Activated naive CD4-positive, alpha-beta T cell treated with anti-CD3 and anti-CD28 coated beads for 36 hours (primary cell): ENCODE results near the gene MRPL45. TPM values are rescaled to one million over a fixed set of nuclear protein-coding genes. Genes with fewer than 3 reads are reported as not detected.
A peak's percentile ranks its signal among the peaks of the same experiment; 100 is the strongest.
"Not testable (repeated sequence)": the region's sequence is repeated elsewhere in the genome, so short reads cannot be mapped to it uniquely, and the experiment has no call there.

Source experiments
- CTCF ChIA-PET: fragments of 350-600 bp; sonication (Branson Sonifier 250); formaldehyde crosslinking; loops from one replicate; lab custom pipeline; 2021; ENCODE audit warnings: antibody characterized with exemption; lab: Charles Lee
- DNase-seq: peaks from one replicate; pipeline ENCODE4 v3.0.0-alpha.2; 2020
- H3K27ac Mint-ChIP-seq: one replicate; pipeline ENCODE4 v1.8.0; 2021; ENCODE audit warnings: mild to moderate bottlenecking, mixed read lengths
- H3K27me3 Mint-ChIP-seq: one replicate; pipeline ENCODE4 v1.8.0; 2021; ENCODE audit warnings: low read depth, mixed read lengths
- H3K36me3 Mint-ChIP-seq: one replicate; pipeline ENCODE4 v1.8.0; 2021; ENCODE audit warnings: low read depth, mixed read lengths
- H3K4me1 Mint-ChIP-seq: one replicate; pipeline ENCODE4 v1.8.0; 2021; ENCODE audit warnings: low read depth, mixed read lengths
- H3K4me3 Mint-ChIP-seq: one replicate; pipeline ENCODE4 v1.8.0; 2021; ENCODE audit warnings: mild to moderate bottlenecking, moderate library complexity, mixed read lengths
- H3K9me3 Mint-ChIP-seq: one replicate; pipeline ENCODE4 v1.8.0; 2021; ENCODE audit warnings: mixed read lengths
- intact Hi-C: fragments of 100-400 bp; cut with micrococcal nuclease; formaldehyde crosslinking; loops from one replicate; pipeline ENCODE4 v1.15.1; 2023
- total RNA-seq, 2 experiments: library from RNA; stranded (reverse); gene quantifications; one replicate each; pipeline ENCODE4 v1.2.3, GENCODE V29; 2021

The MRPL45 gene
- total RNA-seq, 2 experiments from 2014 or later = 55.5 to 60.8 TPM

- H3K27ac Mint-ChIP-seq, H3K4me3 Mint-ChIP-seq, DNase-seq, intact Hi-C loops, H3K27me3 Mint-ChIP-seq, H3K4me1 Mint-ChIP-seq, H3K9me3 Mint-ChIP-seq, H3K36me3 Mint-ChIP-seq, CTCF ChIA-PET: not testable (repeated sequence)
These were observed 7.2 kb upstream of the MRPL45 start for GRCh38 chr17:38289760-38290159.

- H3K36me3 Mint-ChIP-seq, H3K9me3 Mint-ChIP-seq, H3K27me3 Mint-ChIP-seq, DNase-seq, intact Hi-C loops, H3K4me1 Mint-ChIP-seq: not testable (repeated sequence)
- H3K4me3 Mint-ChIP-seq = peak overlapping the region; percentile 99
- CTCF ChIA-PET = interaction anchor here (0.7 to 1.1 kb wide), 2 partner anchors 40 to 68 kb away, joined by 3 read pairs; no protein-coding TSS in a partner anchor
- H3K27ac Mint-ChIP-seq = peak overlapping the region; percentile 94
These were observed 1.2 kb upstream of the MRPL45 start for GRCh38 chr17:38295602-38296365.

GRCh38 chr17:38315497-38315896, 18.5 kb downstream of the MRPL45 start:
- peaks cover 17% of the 10 kb centered on the region for H3K36me3 Mint-ChIP-seq
- H3K27ac Mint-ChIP-seq = no peak overlapping the region
- DNase-seq = no peak
- CTCF ChIA-PET = interaction anchor here (0.7 kb wide), 1 partner anchor 395 kb away, joined by 3 read pairs; no protein-coding TSS in a partner anchor
- no peaks in the 10 kb centered on the region for H3K27me3 Mint-ChIP-seq
- H3K4me1 Mint-ChIP-seq = no peaks in the 10 kb centered on the region
- H3K4me3 Mint-ChIP-seq = no peak overlapping the region
- no peaks in the 10 kb centered on the region for H3K9me3 Mint-ChIP-seq
- intact Hi-C loops = no loop called here

GRCh38 chr17:38317081-38317480, 20.1 kb downstream of the MRPL45 start:
- intact Hi-C loops = no loop called here
- CTCF ChIA-PET = interaction anchor here (1.8 kb wide), 1 partner anchor 16 kb away, joined by 5 read pairs; no protein-coding TSS in a partner anchor

GRCh38 chr17:38320482-38320881, 23.5 kb downstream of the MRPL45 start:
- CTCF ChIA-PET = no interaction called here
- H3K4me3 Mint-ChIP-seq = no peak overlapping the region
- no peaks in the 10 kb centered on the region for H3K9me3 Mint-ChIP-seq
- no peaks in the 10 kb centered on the region for H3K27me3 Mint-ChIP-seq
- DNase-seq = no peak
- peaks cover 2% of the 10 kb centered on the region for H3K4me1 Mint-ChIP-seq
- intact Hi-C loops = no loop called here
- no peak overlapping the region for H3K27ac Mint-ChIP-seq
- peaks cover 28% of the 10 kb centered on the region for H3K36me3 Mint-ChIP-seq

More at GRCh38 chr17:38317081-38317480, 20.1 kb downstream of the MRPL45 start:
- H3K4me1 Mint-ChIP-seq = no peaks in the 10 kb centered on the region
- H3K27me3 Mint-ChIP-seq = no peaks in the 10 kb centered on the region
- H3K9me3 Mint-ChIP-seq = no peaks in the 10 kb centered on the region
- H3K36me3 Mint-ChIP-seq = peaks cover 21% of the 10 kb centered on the region
- H3K27ac Mint-ChIP-seq = no peak overlapping the region
- no peak overlapping the region for H3K4me3 Mint-ChIP-seq
- DNase-seq = no peak

- H3K4me3 Mint-ChIP-seq = no peak overlapping the region
- H3K27ac Mint-ChIP-seq = no peak overlapping the region
- peaks cover 8% of the 10 kb centered on the region for H3K4me1 Mint-ChIP-seq
- no peaks in the 10 kb centered on the region for H3K27me3 Mint-ChIP-seq
- intact Hi-C loops = loop anchor here (2.0 kb wide), 1 partner anchor 93 kb away; no protein-coding TSS in a partner anchor
- H3K9me3 Mint-ChIP-seq = no peaks in the 10 kb centered on the region
- peak; percentile 82 for DNase-seq
- peaks cover 20% of the 10 kb centered on the region for H3K36me3 Mint-ChIP-seq
- CTCF ChIA-PET = interaction anchor here (0.8 to 2.1 kb wide), 11 partner anchors 10 to 802 kb away, joined by 3 to 19 read pairs (median 3); no protein-coding TSS in a partner anchor
These were observed 25.3 kb downstream of the MRPL45 start for GRCh38 chr17:38322156-38322779.

- Mint-ChIP-seq H3K4me1 (peaks cover 9% of the 10 kb centered on the region), H3K9me3 (no peaks in the 10 kb centered on the region), H3K27me3 (no peaks in the 10 kb centered on the region), H3K4me3 (no peak overlapping the region), H3K27ac (no peak overlapping the region), H3K36me3 (peaks cover 18% of the 10 kb centered on the region)
- intact Hi-C loops = loop anchor here (2.0 kb wide), 1 partner anchor 92 kb away; no protein-coding TSS in a partner anchor
- DNase-seq = no peak
- CTCF ChIA-PET = interaction anchor here (0.7 to 2.1 kb wide), 10 partner anchors 10 to 136 kb away, joined by 3 to 19 read pairs (median 4); no protein-coding TSS in a partner anchor
These were observed 25.9 kb downstream of the MRPL45 start for GRCh38 chr17:38322897-38323296.

- no peak overlapping the region for H3K27ac Mint-ChIP-seq
- H3K4me3 Mint-ChIP-seq = no peak overlapping the region
- no peaks in the 10 kb centered on the region for H3K27me3 Mint-ChIP-seq
- DNase-seq = no peak
- H3K36me3 Mint-ChIP-seq = peaks cover 18% of the 10 kb centered on the region
- no peaks in the 10 kb centered on the region for H3K9me3 Mint-ChIP-seq
- peaks cover 9% of the 10 kb centered on the region for H3K4me1 Mint-ChIP-seq
- intact Hi-C loops = no loop called here
- CTCF ChIA-PET = interaction anchor here (0.6 to 2.2 kb wide), 7 partner anchors 10 to 1483 kb away, joined by 3 to 12 read pairs (median 4); no protein-coding TSS in a partner anchor
These were observed 27.3 kb downstream of the MRPL45 start for GRCh38 chr17:38324141-38324697.

- Mint-ChIP-seq H3K27ac (no peak overlapping the region), H3K36me3 (peaks cover 18% of the 10 kb centered on the region), H3K4me3 (no peak overlapping the region), H3K4me1 (peaks cover 9% of the 10 kb centered on the region), H3K9me3 (no peaks in the 10 kb centered on the region), H3K27me3 (no peaks in the 10 kb centered on the region)
- CTCF ChIA-PET = interaction anchor here (1.6 to 2.2 kb wide), 3 partner anchors 10 to 90 kb away, joined by 4 to 12 read pairs (median 4); no protein-coding TSS in a partner anchor
- intact Hi-C loops = no loop called here
- no peak for DNase-seq
These were observed 27.8 kb downstream of the MRPL45 start for GRCh38 chr17:38324772-38325171.

- H3K4me1 Mint-ChIP-seq = peaks cover 9% of the 10 kb centered on the region
- intact Hi-C loops = no loop called here
- no peaks in the 10 kb centered on the region for H3K27me3 Mint-ChIP-seq
- no peaks in the 10 kb centered on the region for H3K9me3 Mint-ChIP-seq
- H3K27ac Mint-ChIP-seq = peak overlapping the region; percentile 72
- CTCF ChIA-PET = interaction anchor here (1.6 to 2.2 kb wide), 4 partner anchors 9 to 89 kb away, joined by 4 to 12 read pairs (median 5); no protein-coding TSS in a partner anchor
- peak; percentile 26 for DNase-seq
- peak overlapping the region; percentile 25 for H3K4me3 Mint-ChIP-seq
- peaks cover 18% of the 10 kb centered on the region for H3K36me3 Mint-ChIP-seq
These were observed 28.4 kb downstream of the MRPL45 start for GRCh38 chr17:38325221-38325851.

GRCh38 chr17:38326996-38327792, 30.2 kb downstream of the MRPL45 start:
- CTCF ChIA-PET = interaction anchor here (0.6 to 1.9 kb wide), 2 partner anchors 22 to 1723 kb away, joined by 3 to 6 read pairs; no protein-coding TSS in a partner anchor

More at GRCh38 chr17:38326996-38327792, 30.2 kb downstream of the MRPL45 start:
- peaks cover 10% of the 10 kb centered on the region for H3K36me3 Mint-ChIP-seq
- H3K4me3 Mint-ChIP-seq = no peak overlapping the region
- peak; percentile 17 for DNase-seq
- H3K9me3 Mint-ChIP-seq = no peaks in the 10 kb centered on the region
- H3K27ac Mint-ChIP-seq = peak overlapping the region; percentile 10
- no peaks in the 10 kb centered on the region for H3K27me3 Mint-ChIP-seq
- intact Hi-C loops = no loop called here
- peaks cover 9% of the 10 kb centered on the region for H3K4me1 Mint-ChIP-seq
